ENCODE results near the gene MRM2. TPM values are rescaled to one million over a fixed set of nuclear protein-coding genes. Genes with fewer than 3 reads are reported as not detected.

MRM2 gene
- total RNA-seq, result 11.6 and 13.4 TPM in 2 replicates

GRCh38 chr7:2241580-2242540 lies at the start of gene MRM2, which contains the start of gene NUDT1:
TSS of gene MRM2 (minus strand) at chr7:2242205. CDS start at chr7:2242169, 36 bp downstream.
TSS of gene NUDT1 (plus strand) at chr7:2242226. CDS start at chr7:2244575, 2,349 bp downstream.

GRCh38 chr7:2232766-2233520 lies 9.1 kb downstream of the MRM2 start, which contains the start of gene MAD1L1:
TSS of gene MAD1L1 (minus strand) at chr7:2232945. CDS start at chr7:2230133, 2,812 bp downstream.

Other genes with a start within 250 kb of the MRM2 start
- 34.4 and 44.9 TPM in 2 replicates for gene MAD1L1, start 9.3 kb downstream of the MRM2 start, total RNA-seq
- gene NUDT1, start within 50 bp of the MRM2 start, total RNA-seq, result 11.2 and 12.2 TPM in 2 replicates
- 17.2 and 41.7 TPM in 2 replicates for gene SNX8, start 72.2 kb upstream of the MRM2 start, total RNA-seq
- 205 and 273 TPM in 2 replicates for gene EIF3B, start 112.6 kb upstream of the MRM2 start, total RNA-seq
- 4.5 and 10.8 TPM in 2 replicates for gene CHST12, start 161.4 kb upstream of the MRM2 start, total RNA-seq
- not detected in 2 replicates for gene GRIFIN, start 234.2 kb upstream of the MRM2 start, total RNA-seq